Measurements from ENCODE around the gene GAK.

Gene GAK

DNA sequence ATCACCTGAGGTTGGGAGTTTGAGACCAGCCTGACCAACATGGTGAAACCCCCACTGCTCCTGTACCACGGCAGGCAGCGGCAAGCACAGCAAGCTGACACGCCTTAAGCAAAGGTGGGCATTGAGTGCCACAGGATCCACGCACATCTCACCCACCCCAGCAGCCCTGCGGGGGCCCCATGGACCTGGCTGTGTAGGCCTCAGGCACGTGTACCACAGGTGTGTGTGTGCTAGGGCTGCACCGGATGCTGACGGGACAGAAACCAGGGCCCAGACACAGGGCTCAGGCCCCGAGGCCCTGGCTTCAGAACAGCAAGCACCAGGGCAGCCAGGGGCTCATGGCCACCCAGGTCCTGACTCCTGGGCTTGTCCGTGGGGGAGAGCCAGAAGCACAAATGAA lies 46.8 kb downstream of the GAK start:
- no peak for DNase-seq

DNA sequence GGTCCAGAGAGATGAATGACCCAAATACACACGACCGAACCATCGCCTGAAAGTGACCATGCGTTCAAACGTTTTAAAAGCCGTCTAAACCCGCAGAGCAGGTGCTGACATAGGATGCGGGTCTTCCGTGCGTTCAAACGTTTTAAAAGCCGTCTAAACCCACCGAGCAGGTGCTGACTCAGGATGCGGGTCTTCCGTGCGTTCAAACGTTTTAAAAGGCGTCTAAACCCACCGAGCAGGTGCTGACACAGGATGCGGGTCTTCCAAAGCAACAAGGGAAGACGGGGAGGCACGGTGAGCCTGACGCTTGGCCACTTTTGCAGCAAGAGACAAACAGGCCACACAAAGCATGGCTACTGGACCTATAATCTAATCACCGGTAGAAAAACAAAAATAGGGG lies 47.2 kb downstream of the GAK start:
- DNase-seq = no peak

DNA sequence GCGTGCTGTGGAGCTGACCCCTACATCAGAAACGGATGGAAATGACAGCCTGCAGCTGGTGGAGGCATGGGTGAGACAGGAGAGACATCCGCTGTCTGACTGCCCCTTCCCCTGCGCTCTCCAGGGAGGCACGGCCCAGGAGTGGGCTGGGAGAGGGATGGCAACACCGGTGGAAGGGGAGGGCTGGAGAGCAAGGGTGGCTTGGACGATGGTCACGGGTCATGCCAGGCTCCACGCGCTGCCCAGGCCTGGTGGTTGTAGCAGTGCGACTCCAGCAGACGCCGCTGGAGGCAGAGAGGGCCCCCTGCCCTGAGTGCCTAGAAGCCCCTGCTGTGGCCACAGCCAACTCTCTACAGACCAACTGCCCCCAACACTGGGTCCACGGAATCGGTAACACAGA lies 47.9 kb downstream of the GAK start:
- DNase-seq = no peak

DNA sequence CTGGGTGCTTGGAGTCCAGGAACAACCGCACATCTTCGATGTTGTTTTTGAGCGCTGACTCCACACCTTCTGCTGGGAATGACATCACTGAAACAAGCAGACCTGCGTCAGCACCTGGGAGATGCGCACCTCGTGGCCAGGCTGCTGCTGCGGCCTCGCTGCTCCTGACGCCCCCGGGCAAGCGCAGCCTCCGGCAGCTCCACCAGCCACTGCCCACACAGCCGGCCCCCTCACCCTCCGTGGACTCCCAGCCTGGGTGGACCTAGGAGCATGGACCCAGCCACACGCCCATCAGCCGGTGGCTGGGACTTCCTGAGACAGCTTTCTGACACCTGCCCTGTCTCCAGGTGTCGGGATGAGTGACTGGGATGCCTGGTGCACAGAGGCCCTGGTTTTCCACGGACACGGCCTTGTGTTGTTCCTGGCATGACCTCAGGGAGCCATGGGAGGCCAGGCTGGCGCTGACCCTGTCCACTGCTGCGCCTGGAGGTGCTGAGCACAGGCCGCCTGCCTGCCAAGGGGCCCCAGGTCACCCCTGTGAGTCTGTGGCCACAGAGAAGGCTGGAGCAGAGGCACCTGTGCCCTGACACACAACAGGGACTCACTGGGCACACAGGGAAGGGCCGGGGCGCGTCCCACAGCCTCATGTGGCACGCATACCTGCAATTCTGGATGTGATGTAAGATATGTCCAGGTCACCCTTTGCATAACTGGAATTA lies 48.6 kb downstream of the GAK start:
- no peak for DNase-seq

DNA sequence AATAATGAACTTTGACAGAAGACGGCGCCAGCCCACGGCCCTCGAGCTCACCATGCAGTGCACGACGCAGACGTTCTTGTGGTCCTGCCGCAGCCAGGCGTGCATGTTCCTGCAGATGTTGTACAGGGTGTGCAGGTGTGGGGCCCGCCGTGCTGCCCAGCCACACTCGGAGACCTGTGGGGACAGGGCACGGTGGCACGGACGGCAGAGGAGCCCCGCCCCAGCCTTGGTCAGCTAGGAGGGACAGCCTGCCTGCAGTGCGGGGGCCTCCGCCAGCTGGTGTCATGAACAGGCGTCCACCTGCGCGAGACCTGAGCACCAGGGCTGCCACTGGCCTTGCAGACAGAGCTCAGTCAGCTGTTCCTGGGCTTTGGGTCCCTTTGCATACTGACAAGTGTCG lies 49.5 kb downstream of the GAK start:
- DNase-seq = no peak

DNA sequence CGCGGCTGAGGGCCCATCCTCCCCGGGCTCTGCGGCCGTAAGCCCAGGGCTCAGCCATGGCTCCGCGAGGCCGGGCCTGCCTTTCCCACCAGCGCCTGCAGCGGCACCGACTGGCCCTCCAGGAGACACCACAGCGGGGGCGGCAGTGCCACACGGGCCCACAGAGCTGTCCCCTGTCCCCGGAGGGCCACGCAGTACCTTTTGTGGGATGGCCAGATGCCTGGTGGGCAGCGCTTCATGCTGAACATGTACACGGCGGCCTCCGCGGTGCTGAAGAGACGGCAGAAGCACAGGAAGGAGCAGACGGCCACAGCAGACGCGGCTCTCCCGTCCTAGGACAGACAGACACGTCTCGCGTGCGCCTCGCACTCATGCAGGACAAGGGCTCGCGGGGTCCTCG lies 50.4 kb downstream of the GAK start:
- no peak for DNase-seq

DNA sequence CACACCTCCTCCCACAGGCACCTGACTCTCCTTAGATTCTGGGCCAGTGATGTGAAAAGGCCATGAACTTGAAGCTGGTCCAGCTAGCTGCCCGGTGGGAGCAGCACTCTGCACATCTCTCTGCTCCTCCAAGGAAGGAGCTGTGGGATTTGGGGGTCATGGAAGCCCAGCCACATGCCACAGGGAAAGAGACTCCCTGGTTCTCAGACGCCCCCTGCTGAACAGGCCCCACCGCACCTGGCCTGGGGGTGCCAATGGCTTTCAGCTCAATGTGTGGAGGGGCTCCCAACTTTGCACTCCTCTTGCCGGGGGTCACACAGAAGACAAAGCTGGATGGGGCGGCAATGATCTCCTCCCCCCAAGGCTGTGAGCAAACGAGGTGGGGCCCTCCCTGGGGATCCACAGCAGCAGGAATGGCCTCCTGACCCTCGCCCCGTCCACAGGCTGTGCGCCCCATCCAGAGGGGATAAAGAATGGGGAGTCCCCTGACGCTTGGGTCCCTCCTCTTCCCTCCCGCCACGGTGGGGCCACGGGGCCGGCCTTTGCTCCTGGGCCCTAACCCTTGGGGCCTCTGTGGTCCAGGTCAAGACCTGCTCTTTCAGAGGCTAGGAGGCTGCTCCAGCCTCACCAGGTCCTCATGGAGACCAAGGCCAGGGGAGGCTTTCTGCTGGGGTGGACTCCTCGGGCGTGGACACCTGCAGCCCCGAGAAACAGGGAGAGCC lies 51.3 kb downstream of the GAK start:
- no peak for DNase-seq

DNA sequence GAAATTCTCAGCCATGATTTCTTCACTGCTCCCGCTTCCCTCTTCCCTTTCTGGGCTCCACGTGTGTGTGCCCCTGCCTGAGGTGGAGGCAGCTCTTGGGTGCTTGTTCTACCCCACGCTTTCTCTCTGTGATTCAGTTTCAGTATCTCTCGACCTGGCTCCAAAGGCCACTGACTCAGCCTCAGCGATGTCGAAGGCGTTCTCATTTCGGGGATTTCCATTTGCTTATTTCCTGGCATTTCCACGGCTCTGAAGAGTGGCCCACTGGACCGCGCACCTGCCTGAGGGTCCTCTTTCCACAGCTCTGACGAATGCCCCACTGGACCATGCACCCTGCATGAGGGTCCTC lies 52.4 kb downstream of the GAK start:
- DNase-seq = peak; percentile 21

DNA sequence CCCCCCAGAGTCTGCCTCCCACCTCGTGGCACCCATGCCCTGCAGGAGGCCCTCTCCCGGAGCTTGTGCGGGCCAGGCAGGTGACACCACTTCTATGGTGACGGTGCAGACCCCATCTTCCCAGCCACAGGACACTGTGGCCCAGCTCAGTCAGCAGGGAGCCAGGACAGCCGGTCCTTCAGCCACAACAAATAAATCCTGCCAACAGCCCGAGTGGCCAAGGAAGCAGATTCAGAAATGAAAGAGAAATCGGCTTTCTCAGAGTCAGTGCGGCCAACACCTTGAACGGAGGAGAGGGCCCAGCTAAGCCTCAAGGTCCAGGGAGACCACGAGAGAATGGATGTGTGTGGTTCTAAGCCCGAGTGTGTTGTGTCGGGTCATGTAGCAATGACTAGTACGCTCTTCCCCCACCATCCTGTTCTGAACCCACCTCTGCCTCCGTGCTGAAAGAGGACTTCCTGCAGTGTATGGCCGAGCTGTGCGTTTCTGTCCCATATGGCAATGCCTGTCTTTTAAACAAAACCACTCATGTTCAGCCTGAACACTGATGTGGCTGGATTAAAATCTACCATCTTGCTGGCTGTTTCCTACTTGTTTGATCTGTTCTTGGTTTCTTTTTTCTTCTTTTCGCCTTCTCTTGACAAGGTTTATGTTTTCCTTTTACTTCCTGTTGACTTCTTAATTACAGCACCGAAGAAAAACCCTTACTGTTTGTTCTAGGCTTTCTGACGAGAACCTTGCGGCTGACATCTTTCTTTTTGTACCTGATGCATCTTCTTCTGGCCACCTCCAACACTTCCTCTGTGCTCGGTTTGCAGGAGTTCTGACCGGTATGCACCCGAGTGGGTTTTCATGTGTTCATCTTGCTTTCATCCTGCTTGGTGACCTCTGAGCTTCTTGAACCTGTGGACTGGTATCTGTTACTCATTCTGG lies 53.1 kb downstream of the GAK start:
- DNase-seq = peak; percentile 26

DNA sequence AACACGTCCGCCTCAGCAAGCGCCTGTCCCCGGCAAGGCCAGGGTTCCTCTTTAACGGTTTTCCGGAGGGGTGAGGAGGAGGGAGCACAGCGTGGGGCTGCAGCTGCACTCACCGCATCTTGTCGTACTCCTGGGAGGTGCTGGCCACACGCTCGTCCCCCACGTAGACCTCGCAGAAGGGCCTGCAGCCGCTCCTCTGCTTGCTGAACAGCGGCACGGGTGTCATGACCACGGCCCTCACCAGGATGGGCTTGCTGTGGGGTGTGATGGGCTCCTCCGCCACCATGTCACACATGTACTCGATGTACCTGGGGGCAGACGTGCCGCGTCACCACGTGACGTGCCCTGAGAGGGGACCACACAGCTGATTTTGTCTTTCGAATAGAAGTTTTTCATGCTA lies 54.6 kb downstream of the GAK start:
- no peak for DNase-seq

DNA sequence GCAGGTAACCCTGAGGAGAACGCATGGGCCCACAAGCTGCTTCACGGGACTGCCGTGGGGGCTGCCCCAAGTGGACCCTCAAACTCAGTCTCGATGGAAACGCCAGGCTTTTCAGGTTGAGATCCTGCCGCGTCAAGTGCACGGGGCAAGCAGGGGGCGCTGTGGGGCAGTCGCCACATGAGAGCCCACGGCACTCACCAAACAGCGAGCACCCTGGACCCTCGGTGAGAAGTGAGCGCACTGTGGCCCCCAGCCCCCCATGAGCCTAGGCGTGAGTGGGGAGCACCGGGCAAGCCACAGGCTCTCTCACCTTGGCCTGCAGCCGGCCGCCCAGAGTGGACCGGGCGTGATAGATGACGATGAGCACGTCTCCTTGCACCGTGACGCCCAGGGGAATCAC lies 55.3 kb downstream of the GAK start:
- DNase-seq = no peak

DNA sequence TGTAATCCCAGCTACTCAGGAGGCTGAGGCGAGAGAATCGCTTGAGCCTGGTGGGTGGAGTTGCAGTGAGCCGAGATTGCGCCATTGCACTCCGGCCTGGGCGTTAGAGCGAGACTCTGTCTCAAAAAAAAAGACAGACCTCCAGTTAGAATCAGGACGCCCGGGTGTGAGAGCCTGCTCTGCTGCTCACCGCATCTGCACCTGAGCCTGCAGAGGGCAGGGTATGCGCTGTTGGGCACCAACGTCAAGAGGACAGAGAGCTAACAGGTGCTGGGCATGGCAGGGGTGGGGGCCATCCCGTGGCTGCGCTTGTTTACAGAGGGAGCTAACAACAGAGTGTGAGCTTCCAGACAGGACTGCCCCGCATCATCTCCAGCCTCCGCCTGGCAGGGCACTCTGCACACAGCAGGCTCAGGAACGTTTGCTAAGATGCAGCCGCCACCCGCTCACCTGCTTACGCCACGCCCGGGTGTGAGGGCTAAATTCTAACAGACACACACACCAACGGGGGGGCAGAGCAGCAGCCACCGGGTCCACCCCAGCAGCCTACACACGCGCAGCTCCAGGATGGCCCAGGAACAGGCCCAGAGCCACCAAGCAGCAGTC lies 56.2 kb downstream of the GAK start:
- no peak for DNase-seq

DNA sequence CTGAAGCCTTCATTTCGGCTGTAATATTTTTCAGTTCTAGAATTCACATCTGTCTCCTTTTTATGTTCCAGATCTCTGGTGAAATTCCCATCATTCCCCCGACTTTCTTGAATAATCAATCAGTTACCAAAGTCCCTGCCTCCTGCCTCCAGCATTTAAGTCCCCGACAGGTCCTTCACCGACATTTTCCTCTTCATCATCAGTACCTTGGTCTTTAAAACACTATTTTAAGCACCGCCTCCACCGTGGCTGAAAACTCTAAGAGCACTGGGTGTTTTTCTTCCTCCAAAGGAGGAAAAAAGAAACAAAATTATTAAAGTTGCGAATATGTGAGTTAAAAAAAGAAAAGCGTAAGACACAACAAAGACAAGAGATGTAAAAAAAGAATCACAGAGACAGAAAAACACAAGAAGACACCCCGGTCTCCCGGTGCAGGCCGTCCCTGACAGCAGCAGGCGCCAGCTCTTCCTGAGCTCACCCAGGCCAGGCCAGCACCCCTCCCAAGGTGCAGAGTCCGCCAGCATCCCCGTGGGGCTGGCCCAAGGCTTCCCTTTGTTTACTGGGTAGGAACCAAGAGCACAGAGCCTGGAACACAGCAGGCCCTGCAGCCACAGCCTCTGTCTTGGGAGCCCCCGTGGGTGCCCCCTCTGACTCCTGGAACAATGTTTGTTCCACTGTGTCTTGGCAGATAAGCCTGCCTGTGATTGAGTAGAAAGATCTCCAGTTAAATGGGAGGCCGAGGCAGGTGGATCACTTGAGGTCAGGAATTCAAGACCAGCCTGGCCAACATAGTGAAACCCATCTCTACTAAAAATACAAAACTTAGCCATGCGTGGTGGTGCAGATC lies 56.9 kb downstream of the GAK start:
- DNase-seq = no peak

DNA sequence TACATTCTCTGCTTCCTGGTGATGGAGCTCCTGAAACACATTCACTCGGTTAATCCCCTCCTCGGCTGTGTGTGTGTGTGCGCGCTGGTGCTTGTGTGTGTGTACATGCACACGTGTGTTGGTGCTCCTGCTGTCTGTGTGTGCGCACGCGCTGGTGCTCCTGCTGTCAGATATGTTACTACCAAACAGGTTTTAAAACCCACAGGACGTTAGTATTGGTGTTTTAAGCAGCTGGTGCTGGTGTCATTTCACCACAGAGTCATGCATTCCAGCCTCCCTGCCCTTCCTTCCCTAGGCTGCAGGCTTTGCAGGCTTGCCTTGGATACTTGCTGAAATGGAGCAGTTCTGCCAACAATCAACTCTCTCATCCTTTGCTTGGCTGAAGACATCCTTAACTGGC lies 58.1 kb downstream of the GAK start:
- no peak for DNase-seq

DNA sequence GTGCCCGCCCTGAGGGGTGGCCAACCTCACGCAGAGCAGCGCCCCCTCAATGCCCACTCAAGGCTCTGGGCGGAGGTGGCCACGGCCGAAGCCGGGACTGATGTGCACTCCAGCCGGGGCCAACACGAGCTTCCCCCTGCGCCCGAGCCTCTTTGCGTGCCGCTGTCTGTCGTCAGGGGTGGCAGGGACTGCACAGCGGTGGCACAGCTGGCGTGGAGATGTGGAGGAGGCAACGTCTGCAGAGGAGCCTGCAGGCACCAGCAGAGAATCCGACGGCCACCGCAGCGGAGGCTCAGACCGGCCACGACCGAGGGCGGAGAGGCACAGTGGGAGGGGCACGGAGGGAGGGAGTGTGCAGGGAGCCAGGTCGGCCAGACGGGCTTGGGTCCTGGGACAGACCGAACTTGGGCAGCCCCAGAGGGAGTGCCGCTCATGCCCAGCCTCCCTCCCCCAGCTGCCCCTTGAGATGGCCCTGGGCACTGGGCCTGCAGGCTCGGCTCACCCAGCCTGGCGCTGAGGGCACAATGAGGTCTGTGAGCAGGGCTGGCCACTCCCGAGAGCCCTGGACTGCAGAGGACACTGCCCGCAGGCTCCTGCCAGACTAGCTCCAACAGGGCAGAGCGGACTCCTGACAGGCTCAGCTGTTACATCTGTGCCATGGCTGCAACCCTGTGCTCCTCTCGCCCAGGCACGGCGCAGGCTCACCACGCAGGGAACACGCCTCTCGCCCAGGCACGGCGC lies 59.7 kb downstream of the GAK start:
- DNase-seq = no peak

DNA sequence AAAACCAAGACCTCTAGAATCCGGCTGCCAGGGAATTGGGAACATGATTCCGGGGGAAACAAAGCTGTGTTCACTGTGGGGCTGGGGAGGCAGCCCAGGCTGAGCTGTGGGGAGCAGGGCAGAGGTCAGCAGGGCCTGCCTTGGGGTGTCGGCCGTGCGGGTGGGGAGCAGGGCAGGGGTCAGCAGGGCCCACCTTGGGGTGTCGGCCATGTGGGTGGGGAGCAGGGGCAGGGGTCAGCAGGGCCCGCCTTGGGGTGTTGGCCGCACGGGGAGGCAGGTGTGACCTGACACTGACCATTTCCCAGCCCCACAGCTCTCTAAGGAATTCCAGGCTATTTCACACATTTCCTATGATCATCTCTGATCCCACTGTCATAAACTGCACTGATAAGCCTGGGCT lies 60.6 kb downstream of the GAK start:
- DNase-seq = no peak

DNA sequence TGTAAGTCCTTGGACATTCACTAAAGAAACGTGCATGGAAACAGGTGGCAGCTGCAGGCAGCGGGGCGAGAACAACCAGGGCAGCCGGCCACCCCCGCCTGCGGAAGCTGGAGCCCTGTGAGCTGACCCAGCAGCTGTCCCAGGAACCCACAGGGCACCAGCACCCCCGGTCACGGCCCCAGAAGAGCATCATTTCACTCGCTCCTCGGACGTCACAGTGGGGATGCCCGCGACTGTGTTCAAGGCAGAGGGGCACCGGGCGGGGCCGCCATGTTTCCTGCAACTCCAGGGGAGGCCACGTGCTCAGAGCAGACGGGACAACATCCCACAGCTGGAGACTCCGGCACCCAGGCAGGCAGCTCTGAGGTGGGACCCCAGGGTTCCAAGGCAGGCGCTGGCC lies 61.2 kb downstream of the GAK start:
- no peak for DNase-seq

DNA sequence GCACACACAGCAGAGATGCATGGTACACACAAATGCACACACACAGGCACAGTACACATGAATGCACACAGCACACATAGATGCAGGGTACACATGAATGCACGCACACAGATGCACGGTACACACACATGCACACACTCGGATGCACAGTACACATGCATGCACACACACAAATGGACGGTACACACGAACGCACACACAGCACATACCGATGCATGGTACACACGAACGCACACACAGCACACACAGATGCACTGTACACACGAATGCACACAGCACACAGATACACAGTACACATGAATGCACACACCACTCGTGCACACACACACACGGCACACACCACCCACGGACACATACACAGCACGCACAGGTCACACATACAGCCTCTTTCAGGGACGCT lies 62.3 kb downstream of the GAK start:
- DNase-seq = no peak

DNA sequence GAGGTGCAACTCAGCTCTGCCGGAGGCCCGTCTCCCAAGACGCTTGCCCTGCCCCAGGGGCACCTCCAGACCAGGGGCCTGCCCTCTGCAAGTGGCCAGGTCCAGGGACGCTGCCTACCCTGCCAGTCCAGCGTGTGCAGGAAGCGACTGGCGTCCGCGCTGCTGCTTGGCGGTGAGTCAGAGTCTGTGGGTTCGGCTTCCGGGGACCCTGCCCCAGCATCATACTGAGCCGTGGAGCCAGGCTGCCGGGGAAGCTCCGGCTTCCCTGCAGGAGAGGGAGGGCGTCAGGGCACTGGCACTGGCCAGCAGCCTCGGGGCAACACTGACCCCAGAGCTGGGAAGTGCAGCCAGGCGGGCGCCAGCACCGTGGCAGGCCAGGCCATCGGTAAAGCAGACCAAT lies 63.7 kb downstream of the GAK start:
- no peak for DNase-seq

DNA sequence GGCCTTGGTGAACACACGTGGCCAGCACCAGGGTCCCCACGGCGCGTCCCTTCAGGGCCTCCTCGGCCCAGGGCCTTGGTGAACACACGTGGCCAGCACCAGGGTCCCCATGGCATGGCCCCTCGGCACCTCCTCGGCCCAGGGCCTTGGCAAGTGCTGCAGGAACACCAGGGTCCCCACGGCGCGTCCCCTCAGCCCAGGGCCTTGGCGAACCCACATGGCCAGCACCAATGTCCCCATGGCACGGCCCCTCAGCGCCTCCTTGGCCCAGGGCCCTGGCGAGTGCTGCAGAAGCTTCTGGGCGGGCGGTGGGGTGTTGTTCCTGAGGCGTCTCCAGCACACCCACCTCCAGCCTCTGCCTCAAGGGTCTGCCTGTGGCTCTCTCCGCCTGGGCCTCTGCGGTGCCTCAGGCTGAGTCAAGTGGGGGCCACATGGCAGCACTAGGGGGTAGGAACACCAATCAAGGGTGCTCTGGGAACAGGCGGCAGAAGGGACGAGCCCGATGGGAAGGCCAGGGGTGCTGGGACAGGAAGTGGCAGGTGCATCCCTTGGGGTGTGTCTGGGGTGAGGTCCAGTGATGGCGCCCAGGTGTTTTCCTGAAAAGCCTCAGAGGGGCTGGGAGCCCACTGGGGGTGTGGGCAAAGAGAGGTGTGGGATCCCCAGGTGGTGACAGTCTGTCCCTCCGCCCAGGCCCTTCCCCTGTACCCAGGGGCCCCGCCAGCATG lies 64.4 kb downstream of the GAK start:
- DNase-seq = no peak

DNA sequence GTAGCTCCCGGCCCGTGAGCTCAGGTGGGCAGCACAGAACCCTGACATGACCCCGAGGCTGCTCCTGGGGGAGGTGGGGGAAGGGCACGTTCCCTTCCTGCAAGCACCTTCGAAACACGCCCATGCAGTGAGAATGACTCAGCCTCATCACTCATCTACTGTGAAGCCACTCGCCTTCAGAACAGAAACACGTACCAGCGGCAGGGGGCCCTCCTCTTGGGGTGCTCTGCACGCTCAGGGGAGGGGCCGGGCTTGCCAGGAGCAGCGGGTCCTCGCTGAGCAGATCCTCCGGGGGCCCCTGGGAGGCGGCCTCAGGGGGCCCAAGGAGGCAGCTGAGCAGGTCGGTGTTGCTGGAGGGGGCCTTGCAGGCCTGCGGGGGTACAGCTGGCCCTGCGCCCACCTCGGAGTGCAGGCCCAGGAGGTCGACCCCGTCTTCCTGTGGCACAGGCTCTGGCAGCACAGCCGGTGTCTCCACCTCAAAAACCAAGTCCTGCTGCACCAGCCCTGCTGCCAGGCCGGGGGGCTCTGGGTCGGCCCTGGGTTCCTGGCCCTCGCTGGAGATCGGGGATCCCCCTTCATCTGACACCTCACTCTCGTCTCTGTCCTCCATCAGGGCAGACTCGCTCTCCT lies 65.2 kb downstream of the GAK start:
- no peak for DNase-seq
